Thoracic aorta (tissue), 2 donors: ENCODE results near the gene UBXN10. TPM values are rescaled to one million over a fixed set of nuclear protein-coding genes. Genes with fewer than 3 reads are reported as not detected.

Experiments used
- ATAC-seq: fragments of 150-250 bp; one replicate; pipeline ENCODE4 v1.8.0; 2017; ENCODE audit warnings: low read depth; ENCODE audit not compliant: insufficient number of reproducible peaks, low FRiP score
- DNase-seq: peaks from one replicate; pipeline ENCODE4 v3.0.0-alpha.2; 2020; ENCODE audit warnings: low spot score
- H3K27ac ChIP-seq, 2 donors: fragments of 200-600 bp; sonication (generic); 1 replicate in 1 of 2; 2 replicates in 1 of 2; pipeline ENCODE4 v1.5.1; 2016; ENCODE audit warnings: mild to moderate bottlenecking in 2 of 2, moderate library complexity in 2 of 2
- H3K27me3 ChIP-seq: fragments of 200-600 bp; sonication (generic); replicated peaks from 2 replicates; pipeline ENCODE4 v1.6.0; 2016; ENCODE audit warnings: mild to moderate bottlenecking; ENCODE audit not compliant: insufficient read depth
- H3K36me3 ChIP-seq: fragments of 200-600 bp; sonication (generic); one replicate; pipeline ENCODE4 v1.5.1; 2016
- H3K4me1 ChIP-seq, 2 donors: fragments of 200-600 bp; sonication (generic); 1 replicate in 1 of 2; 2 replicates in 1 of 2; pipeline versions ENCODE4 v1.5.1 to v1.6.0; 2016; ENCODE audit warnings: low read depth in 2 of 2, mild to moderate bottlenecking in 1 of 2; ENCODE audit not compliant: control insufficient read depth in 1 of 2
- H3K4me3 ChIP-seq: fragments of 200-600 bp; sonication (generic); 2 replicates; pipeline ENCODE4 v1.5.1; 2016; ENCODE audit warnings: mild to moderate bottlenecking
- H3K9me3 ChIP-seq: fragments of 200-600 bp; sonication (generic); 2 replicates; pipeline ENCODE4 v1.5.1; 2016
- CTCF ChIP-seq: fragments of 200-600 bp; sonication (generic); IDR thresholded peaks from one replicate; pipeline ENCODE4 v1.5.1; 2019; ENCODE audit warnings: antibody characterized with exemption
- total RNA-seq, 2 donors: library from RNA; depleted of rRNA; stranded (reverse); fragments of >200 nt; gene quantifications; one replicate each; pipeline versions ENCODE4 v1.1.0 to v1.2.3, GENCODE V29; 2016

Gene UBXN10
- total RNA-seq, 2 donors from 2014 or later = 0.28 to 0.68 TPM

DNA sequence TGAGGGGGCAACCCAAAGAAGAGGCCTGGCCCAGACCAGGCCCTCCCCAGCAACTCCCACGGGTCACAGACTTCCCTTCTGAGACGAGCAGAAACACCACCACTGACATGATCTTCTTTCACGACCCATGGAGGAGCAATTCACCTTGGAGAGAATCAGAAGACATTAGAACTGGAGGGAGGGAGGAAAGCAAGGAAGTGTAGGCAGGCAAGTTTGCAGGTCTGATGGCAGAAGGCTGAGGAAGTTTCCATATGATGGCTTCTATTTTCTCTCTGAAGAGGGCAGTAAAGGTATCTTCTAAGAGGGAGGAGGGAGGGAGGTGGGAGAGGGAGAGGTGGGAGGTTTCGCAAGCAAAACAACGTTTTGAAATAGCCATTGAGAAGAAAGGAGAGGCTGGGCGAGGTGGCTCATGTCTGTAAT lies 1.4 kb upstream of the UBXN10 start:
- no peak overlapping the region for H3K27ac ChIP-seq

DNA sequence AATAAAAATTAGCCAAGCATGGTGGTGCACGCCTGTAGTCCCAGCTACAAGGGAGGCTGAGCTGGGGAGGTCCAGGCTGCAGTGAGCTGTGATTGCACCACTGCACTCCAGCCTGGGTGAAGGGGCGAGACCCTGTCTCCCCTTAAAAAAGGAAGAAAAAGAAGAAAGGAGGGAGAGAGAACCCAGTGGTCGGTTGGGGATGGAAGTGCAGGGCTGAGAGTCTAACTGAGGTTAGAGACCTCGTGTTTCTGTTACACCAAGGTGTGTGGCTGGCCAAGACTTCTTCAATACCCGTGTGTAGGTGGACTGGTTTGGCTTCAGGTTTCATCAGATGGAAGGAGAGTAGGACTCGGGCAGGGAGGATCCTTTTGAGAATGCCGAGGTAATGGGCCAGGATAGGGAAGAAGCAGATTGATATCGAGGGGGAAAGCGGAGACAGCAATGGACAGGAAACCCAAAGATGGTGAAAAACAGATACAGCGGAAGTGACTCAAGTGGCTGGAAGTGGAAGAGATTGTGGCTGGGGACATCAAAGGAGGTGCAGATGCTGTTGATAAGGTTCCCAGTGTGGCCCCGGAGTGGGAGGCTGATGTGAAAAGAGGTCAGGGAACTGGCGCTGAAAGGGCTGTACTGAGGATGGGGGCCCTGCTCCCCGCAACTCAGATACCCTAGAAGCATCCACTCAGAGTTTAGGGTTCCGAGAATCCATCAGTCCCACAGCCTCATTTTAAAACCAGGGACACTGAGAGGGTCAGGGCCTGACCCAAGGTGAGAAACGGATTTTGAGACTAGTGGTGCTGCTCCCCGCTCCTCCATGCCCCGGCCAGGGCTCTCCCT lies 681 bp upstream of the UBXN10 start:
- Histone ChIP-seq H3K36me3 (no peaks in the 10 kb centered on the region), H3K9me3 (no peaks in the 10 kb centered on the region), H3K4me1 (no peaks in the 10 kb centered on the region), H3K4me3 (peak overlapping the region; percentile 63), H3K27ac (no peak overlapping the region), H3K27me3 (no peaks in the 10 kb centered on the region)
- ATAC-seq (no peak), DNase-seq (no peak)
- no peak for TF ChIP-seq CTCF

More for the DNA sequence above, 1.4 kb upstream of the UBXN10 start:
- no peak overlapping the region for H3K4me3 ChIP-seq
- no peaks in the 10 kb centered on the region for H3K27me3 ChIP-seq
- H3K9me3 ChIP-seq = no peaks in the 10 kb centered on the region
- TF ChIP-seq CTCF = no peak
- no peak for DNase-seq
- H3K4me1 ChIP-seq = no peaks in the 10 kb centered on the region
- H3K36me3 ChIP-seq = no peaks in the 10 kb centered on the region
- no peak for ATAC-seq

GRCh38 chr1:20187103-20187812 lies 1.4 kb downstream of the UBXN10 start:
- no peak overlapping the region for H3K27ac ChIP-seq
- no peak for TF ChIP-seq CTCF
- H3K4me1 ChIP-seq = no peaks in the 10 kb centered on the region
- no peak overlapping the region for H3K4me3 ChIP-seq
- no peaks in the 10 kb centered on the region for H3K27me3 ChIP-seq
- no peaks in the 10 kb centered on the region for H3K36me3 ChIP-seq
- DNase-seq (no peak), ATAC-seq (no peak)
- H3K9me3 ChIP-seq = no peaks in the 10 kb centered on the region

DNA sequence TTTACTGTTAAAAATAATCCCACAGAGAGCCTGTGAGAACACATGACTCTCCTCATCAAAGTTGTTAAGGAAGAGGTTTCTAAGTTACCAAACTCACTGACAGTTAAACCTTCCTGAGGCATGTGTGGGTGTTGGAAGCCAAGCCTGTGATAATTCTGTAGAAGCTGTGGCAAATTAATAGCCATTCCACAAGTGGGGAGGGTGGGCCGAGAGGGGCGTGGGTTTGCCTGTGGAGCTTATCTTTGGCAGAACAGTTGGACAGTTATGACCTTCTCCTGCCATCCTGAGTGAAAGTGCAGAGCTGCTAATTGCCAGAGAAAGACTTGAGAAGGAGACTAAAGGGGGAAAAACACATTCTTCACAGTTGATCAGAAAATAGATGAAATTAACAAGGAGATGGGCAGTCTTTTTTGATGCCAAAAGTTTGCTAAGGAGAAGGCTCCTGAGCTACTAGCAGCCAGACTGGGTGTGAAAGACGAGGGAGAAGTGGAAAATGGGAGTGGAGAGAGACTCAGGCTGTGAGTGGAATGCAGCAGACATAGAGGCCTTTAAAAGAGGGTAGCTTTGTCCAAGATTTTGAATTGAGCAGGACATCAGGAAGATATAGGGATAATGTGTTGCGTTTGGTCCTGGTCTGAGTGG lies 2.0 kb downstream of the UBXN10 start:
- DNase-seq (no peak), ATAC-seq (no peak)
- Histone ChIP-seq H3K4me1 (no peaks in the 10 kb centered on the region), H3K9me3 (no peaks in the 10 kb centered on the region), H3K27me3 (no peaks in the 10 kb centered on the region), H3K27ac (no peak overlapping the region), H3K4me3 (no peak overlapping the region), H3K36me3 (no peaks in the 10 kb centered on the region)
- TF ChIP-seq CTCF = no peak

DNA sequence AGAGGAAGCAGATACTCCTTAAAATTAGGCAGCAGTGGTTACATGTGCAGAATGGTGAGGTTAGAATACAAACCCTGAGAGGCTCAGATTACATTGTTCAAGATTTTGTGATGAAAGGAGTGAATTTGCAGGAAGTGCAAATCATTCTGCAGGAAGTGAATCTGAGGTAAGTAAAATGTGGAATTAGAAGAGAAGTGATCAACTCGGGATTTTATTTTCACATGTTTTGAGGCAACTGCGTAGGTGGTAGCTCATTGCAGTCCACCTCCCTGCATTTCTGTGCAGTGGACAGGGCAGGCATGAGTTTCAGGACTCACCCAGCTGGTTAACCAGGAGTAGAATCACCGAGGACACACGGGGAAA lies 2.5 kb downstream of the UBXN10 start:
- Histone ChIP-seq H3K36me3 (no peaks in the 10 kb centered on the region), H3K4me1 (no peaks in the 10 kb centered on the region), H3K27ac (no peak overlapping the region), H3K9me3 (no peaks in the 10 kb centered on the region), H3K27me3 (no peaks in the 10 kb centered on the region), H3K4me3 (no peak overlapping the region)
- DNase-seq = no peak
- TF ChIP-seq CTCF = no peak
- ATAC-seq = no peak
